Subcutaneous adipose tissue (tissue), 4 donors: ENCODE results near the gene GALNT17. TPM values are rescaled to one million over a fixed set of nuclear protein-coding genes. Genes with fewer than 3 reads are reported as not detected.

Experiments used
- CTCF ChIP-seq: fragments of 450-650 bp; IDR thresholded peaks from one replicate; pipeline ENCODE4 v1.5.1; 2016; ENCODE audit warnings: low read depth, mild to moderate bottlenecking, control low read depth, antibody characterized with exemption, moderate library complexity
- small RNA-seq: library from RNA; depleted of rRNA; stranded (forward); fragments of <200 nt; gene quantifications from one replicate; pipeline ENCODE3, GENCODE V24; 2016
- total RNA-seq, 4 donors: library from RNA; depleted of rRNA; stranded (reverse); fragments of >200 nt; gene quantifications; one replicate each; pipeline ENCODE4 v1.1.0, GENCODE V29; 2016

GALNT17 gene
- total RNA-seq, 4 donors from 2014 or later = 1.3 to 12.2 (median 6.7) TPM

- TF ChIP-seq CTCF = no peak
These were observed 622.2 kb downstream of the GALNT17 start for GRCh38 chr7:71753956-71754664.

GRCh38 chr7:71754828-71755227, 622.9 kb downstream of the GALNT17 start:
- no peak for TF ChIP-seq CTCF

GRCh38 chr7:71761336-71761735, 629.4 kb downstream of the GALNT17 start:
- no peak for TF ChIP-seq CTCF

Small RNA genes within 50 kb of the gene (small RNA-seq; reads per million reads assigned to genes)
- not detected for gene MIR3914-1
- not detected for gene RN7SKP75
